ENCODE measurements around the gene UBAP1. TPM values are rescaled to one million over a fixed set of nuclear protein-coding genes. Genes with fewer than 3 reads are reported as not detected.

The UBAP1 gene
- total RNA-seq, 3 donors from 2014 or later, result 33.7 to 53.1 (median 38.2) TPM

GRCh38 chr9:34253460-34253837 is 74.6 kb downstream of the UBAP1 start:
- intact Hi-C loops (cut with DNase I, micrococcal nuclease), result no loop called here
- Histone ChIP-seq H3K4me1 (ENCODE audit: low read depth) (no peaks in the 10 kb centered on the region), H3K36me3 (ENCODE audit: low read depth) (no peaks in the 10 kb centered on the region), H3K4me3 (no peak overlapping the region), H3K9me3 (no peaks in the 10 kb centered on the region)
- no peak for TF ChIP-seq CTCF (IDR thresholded peaks at IDR 0.05)
- ATAC-seq (no peak), DNase-seq (no peak)

- Histone ChIP-seq H3K4me1 (ENCODE audit: low read depth) (no peaks in the 10 kb centered on the region), H3K4me3 (no peak overlapping the region), H3K36me3 (ENCODE audit: low read depth) (no peaks in the 10 kb centered on the region), H3K9me3 (no peaks in the 10 kb centered on the region)
- intact Hi-C loops (cut with DNase I, micrococcal nuclease), result no loop called here
- no peak for TF ChIP-seq CTCF (IDR thresholded peaks at IDR 0.05)
- DNase-seq, result no peak
- peak; percentile 6 for ATAC-seq
These were observed 75.5 kb downstream of the UBAP1 start for GRCh38 chr9:34254141-34254913.

GRCh38 chr9:34254966-34255825 is 76.4 kb downstream of the UBAP1 start:
- intact Hi-C loops (cut with DNase I, micrococcal nuclease), result no loop called here
- ATAC-seq, result no peak
- TF ChIP-seq CTCF (IDR thresholded peaks at IDR 0.05), result no peak
- no peak for DNase-seq
- Histone ChIP-seq H3K9me3 (no peaks in the 10 kb centered on the region), H3K36me3 (ENCODE audit: low read depth) (no peaks in the 10 kb centered on the region), H3K4me1 (ENCODE audit: low read depth) (no peaks in the 10 kb centered on the region), H3K4me3 (no peak overlapping the region)

- Histone ChIP-seq H3K4me1 (ENCODE audit: low read depth) (no peaks in the 10 kb centered on the region), H3K36me3 (ENCODE audit: low read depth) (no peaks in the 10 kb centered on the region), H3K4me3 (no peak overlapping the region), H3K9me3 (no peaks in the 10 kb centered on the region)
- ATAC-seq, result peak; percentile 32
- DNase-seq, result no peak
- intact Hi-C loops (cut with DNase I, micrococcal nuclease), result no loop called here
- TF ChIP-seq CTCF (IDR thresholded peaks at IDR 0.05), result no peak
These were observed 77.3 kb downstream of the UBAP1 start for GRCh38 chr9:34256104-34256503.

- H3K36me3 ChIP-seq (ENCODE audit: low read depth), result no peaks in the 10 kb centered on the region
- intact Hi-C loops (cut with DNase I, micrococcal nuclease), result no loop called here
- ATAC-seq, result no peak
- no peaks in the 10 kb centered on the region for H3K9me3 ChIP-seq
- no peak for DNase-seq
- TF ChIP-seq CTCF (IDR thresholded peaks at IDR 0.05), result no peak
- no peaks in the 10 kb centered on the region for H3K4me1 ChIP-seq (ENCODE audit: low read depth)
- H3K4me3 ChIP-seq, result no peak overlapping the region
These were observed 78.2 kb downstream of the UBAP1 start for GRCh38 chr9:34256987-34257585.
